ENCODE measurements around the gene KLHL3. TPM values are rescaled to one million over a fixed set of nuclear protein-coding genes. Genes with fewer than 3 reads are reported as not detected.

KLHL3 gene
- total RNA-seq, 1 experiment from 2014 or later, result 15.7 TPM

DNA sequence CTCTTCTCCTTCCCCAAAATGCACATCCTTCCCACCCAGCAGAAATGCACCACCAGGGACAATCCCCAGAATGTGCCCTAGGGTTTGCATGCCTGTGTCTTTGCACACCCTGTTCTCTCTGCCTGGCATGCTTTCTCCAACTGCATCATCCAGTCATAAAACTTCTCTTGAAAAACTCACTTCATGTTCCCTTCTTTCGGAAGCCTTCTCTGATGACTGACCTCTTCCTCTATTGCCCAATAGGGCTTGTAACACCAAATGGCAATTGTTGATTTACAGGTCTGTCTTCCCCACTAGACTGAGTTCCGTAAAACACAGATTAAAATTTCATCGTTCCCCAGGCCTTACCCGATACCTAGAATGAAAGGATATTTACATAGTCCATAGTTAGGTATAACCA, 153.7 kb downstream of the KLHL3 start:
- H3K27me3 Mint-ChIP-seq (ENCODE audit: low read depth), result peaks cover 3% of the 10 kb centered on the region
- H3K4me1 Mint-ChIP-seq, result no peaks in the 10 kb centered on the region

More for the DNA sequence above, 153.7 kb downstream of the KLHL3 start:
- TF ChIP-seq, protein P1, sequence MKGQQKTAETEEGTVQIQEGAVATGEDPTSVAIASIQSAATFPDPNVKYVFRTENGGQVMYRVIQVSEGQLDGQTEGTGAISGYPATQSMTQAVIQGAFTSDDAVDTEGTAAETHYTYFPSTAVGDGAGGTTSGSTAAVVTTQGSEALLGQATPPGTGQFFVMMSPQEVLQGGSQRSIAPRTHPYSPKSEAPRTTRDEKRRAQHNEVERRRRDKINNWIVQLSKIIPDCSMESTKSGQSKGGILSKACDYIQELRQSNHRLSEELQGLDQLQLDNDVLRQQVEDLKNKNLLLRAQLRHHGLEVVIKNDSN (CRISPR knock-in tag; IDR thresholded peaks at IDR 0.05), result no peak
- TF ChIP-seq GRHL2 (CRISPR knock-in tag; IDR thresholded peaks at IDR 0.05; ENCODE audit: insufficient replicate concordance, severe bottlenecking), result no peak
- TF ChIP-seq, protein P2, sequence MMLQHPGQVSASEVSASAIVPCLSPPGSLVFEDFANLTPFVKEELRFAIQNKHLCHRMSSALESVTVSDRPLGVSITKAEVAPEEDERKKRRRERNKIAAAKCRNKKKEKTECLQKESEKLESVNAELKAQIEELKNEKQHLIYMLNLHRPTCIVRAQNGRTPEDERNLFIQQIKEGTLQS (CRISPR knock-in tag; conservative IDR thresholded peaks at IDR 0.05), result no peak
- TF ChIP-seq, protein P3, sequence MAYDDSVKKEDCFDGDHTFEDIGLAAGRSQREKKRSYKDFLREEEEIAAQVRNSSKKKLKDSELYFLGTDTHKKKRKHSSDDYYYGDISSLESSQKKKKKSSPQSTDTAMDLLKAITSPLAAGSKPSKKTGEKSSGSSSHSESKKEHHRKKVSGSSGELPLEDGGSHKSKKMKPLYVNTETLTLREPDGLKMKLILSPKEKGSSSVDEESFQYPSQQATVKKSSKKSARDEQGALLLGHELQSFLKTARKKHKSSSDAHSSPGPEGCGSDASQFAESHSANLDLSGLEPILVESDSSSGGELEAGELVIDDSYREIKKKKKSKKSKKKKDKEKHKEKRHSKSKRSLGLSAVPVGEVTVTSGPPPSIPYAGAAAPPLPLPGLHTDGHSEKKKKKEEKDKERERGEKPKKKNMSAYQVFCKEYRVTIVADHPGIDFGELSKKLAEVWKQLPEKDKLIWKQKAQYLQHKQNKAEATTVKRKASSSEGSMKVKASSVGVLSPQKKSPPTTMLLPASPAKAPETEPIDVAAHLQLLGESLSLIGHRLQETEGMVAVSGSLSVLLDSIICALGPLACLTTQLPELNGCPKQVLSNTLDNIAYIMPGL (CRISPR knock-in tag; IDR thresholded peaks at IDR 0.05), result no peak
- TF ChIP-seq ZNF671 (CRISPR knock-in tag; IDR thresholded peaks at IDR 0.05), result no peak
- no peak for TF ChIP-seq ELF4 (CRISPR knock-in tag; IDR thresholded peaks at IDR 0.05; ENCODE audit: low read depth)
- TF ChIP-seq, protein P4, sequence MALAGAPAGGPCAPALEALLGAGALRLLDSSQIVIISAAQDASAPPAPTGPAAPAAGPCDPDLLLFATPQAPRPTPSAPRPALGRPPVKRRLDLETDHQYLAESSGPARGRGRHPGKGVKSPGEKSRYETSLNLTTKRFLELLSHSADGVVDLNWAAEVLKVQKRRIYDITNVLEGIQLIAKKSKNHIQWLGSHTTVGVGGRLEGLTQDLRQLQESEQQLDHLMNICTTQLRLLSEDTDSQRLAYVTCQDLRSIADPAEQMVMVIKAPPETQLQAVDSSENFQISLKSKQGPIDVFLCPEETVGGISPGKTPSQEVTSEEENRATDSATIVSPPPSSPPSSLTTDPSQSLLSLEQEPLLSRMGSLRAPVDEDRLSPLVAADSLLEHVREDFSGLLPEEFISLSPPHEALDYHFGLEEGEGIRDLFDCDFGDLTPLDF (CRISPR knock-in tag; IDR thresholded peaks at IDR 0.05), result no peak
- TF ChIP-seq, protein P5, sequence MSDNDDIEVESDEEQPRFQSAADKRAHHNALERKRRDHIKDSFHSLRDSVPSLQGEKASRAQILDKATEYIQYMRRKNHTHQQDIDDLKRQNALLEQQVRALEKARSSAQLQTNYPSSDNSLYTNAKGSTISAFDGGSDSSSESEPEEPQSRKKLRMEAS (CRISPR knock-in tag; IDR thresholded peaks at IDR 0.05), result no peak
- TF ChIP-seq, protein P6, sequence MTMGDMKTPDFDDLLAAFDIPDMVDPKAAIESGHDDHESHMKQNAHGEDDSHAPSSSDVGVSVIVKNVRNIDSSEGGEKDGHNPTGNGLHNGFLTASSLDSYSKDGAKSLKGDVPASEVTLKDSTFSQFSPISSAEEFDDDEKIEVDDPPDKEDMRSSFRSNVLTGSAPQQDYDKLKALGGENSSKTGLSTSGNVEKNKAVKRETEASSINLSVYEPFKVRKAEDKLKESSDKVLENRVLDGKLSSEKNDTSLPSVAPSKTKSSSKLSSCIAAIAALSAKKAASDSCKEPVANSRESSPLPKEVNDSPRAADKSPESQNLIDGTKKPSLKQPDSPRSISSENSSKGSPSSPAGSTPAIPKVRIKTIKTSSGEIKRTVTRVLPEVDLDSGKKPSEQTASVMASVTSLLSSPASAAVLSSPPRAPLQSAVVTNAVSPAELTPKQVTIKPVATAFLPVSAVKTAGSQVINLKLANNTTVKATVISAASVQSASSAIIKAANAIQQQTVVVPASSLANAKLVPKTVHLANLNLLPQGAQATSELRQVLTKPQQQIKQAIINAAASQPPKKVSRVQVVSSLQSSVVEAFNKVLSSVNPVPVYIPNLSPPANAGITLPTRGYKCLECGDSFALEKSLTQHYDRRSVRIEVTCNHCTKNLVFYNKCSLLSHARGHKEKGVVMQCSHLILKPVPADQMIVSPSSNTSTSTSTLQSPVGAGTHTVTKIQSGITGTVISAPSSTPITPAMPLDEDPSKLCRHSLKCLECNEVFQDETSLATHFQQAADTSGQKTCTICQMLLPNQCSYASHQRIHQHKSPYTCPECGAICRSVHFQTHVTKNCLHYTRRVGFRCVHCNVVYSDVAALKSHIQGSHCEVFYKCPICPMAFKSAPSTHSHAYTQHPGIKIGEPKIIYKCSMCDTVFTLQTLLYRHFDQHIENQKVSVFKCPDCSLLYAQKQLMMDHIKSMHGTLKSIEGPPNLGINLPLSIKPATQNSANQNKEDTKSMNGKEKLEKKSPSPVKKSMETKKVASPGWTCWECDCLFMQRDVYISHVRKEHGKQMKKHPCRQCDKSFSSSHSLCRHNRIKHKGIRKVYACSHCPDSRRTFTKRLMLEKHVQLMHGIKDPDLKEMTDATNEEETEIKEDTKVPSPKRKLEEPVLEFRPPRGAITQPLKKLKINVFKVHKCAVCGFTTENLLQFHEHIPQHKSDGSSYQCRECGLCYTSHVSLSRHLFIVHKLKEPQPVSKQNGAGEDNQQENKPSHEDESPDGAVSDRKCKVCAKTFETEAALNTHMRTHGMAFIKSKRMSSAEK (CRISPR knock-in tag; IDR thresholded peaks at IDR 0.05; ENCODE audit: borderline replicate concordance), result no peak
- no peak for TF ChIP-seq RORB (CRISPR knock-in tag; IDR thresholded peaks at IDR 0.05)
- TF ChIP-seq, protein P7, sequence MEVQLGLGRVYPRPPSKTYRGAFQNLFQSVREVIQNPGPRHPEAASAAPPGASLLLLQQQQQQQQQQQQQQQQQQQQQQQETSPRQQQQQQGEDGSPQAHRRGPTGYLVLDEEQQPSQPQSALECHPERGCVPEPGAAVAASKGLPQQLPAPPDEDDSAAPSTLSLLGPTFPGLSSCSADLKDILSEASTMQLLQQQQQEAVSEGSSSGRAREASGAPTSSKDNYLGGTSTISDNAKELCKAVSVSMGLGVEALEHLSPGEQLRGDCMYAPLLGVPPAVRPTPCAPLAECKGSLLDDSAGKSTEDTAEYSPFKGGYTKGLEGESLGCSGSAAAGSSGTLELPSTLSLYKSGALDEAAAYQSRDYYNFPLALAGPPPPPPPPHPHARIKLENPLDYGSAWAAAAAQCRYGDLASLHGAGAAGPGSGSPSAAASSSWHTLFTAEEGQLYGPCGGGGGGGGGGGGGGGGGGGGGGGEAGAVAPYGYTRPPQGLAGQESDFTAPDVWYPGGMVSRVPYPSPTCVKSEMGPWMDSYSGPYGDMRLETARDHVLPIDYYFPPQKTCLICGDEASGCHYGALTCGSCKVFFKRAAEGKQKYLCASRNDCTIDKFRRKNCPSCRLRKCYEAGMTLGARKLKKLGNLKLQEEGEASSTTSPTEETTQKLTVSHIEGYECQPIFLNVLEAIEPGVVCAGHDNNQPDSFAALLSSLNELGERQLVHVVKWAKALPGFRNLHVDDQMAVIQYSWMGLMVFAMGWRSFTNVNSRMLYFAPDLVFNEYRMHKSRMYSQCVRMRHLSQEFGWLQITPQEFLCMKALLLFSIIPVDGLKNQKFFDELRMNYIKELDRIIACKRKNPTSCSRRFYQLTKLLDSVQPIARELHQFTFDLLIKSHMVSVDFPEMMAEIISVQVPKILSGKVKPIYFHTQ (CRISPR knock-in tag; IDR thresholded peaks at IDR 0.05), result no peak
- H3K36me3 Mint-ChIP-seq, result peaks cover 13% of the 10 kb centered on the region
- H3K4me3 Mint-ChIP-seq, result no peak overlapping the region
- CTCF ChIA-PET, result no interaction called here
- ATAC-seq (no peak), DNase-seq (ENCODE audit: low spot score) (no peak)
- peaks cover 23% of the 10 kb centered on the region for H3K9me3 Mint-ChIP-seq
- POLR2A ChIA-PET, result no interaction called here
- no peak overlapping the region; the same call in 1 of the 2 replicates for H3K27ac Mint-ChIP-seq
